A673 (cell line): ENCODE data around the gene SULT1A2. TPM values are rescaled to one million over a fixed set of nuclear protein-coding genes. Genes with fewer than 3 reads are reported as not detected.
"Not testable (repeated sequence)": the region's sequence is repeated elsewhere in the genome, so short reads cannot be mapped to it uniquely, and the experiment has no call there.

ENCODE experiments used
- BruUV-seq: library from RNA; stranded (reverse); fragments of 400-500 nt; replicated peaks from 2 replicates; lab custom pipeline; 2021; lab: Mats Ljungman, UMichigan
- CTCF ChIA-PET: fragments of 300-600 bp; sonication (Branson Sonifier 250); formaldehyde crosslinking; loops from one replicate; lab custom pipeline; 2022; ENCODE audit warnings: antibody characterized with exemption; lab: Charles Lee
- POLR2A ChIA-PET: fragments of 300-600 bp; sonication (Branson Sonifier 250); formaldehyde crosslinking; loops from one replicate; lab custom pipeline; 2022; ENCODE audit warnings: antibody characterized with exemption; ENCODE audit not compliant: low non-redundant PET; lab: Charles Lee
- DNase-seq: peaks from one replicate; pipeline ENCODE4 v3.0.0-alpha.2; 2015; ENCODE audit warnings: low spot score
- H3K27ac ChIP-seq: fragments of 200-600 bp; sonication (generic); 2 replicates; pipeline ENCODE4 v1.5.1; 2016; ENCODE audit warnings: mixed run types, low read depth, mild to moderate bottlenecking, mixed read lengths, antibody characterized with exemption, low read length; ENCODE audit not compliant: poor library complexity, severe bottlenecking
- H3K27me3 ChIP-seq: fragments of 200-600 bp; sonication (generic); replicated peaks from 2 replicates; pipeline ENCODE4 v1.6.1; 2017; ENCODE audit warnings: mixed run types, low read depth, mild to moderate bottlenecking, mixed read lengths, antibody characterized with exemption, low read length; ENCODE audit not compliant: insufficient read depth, poor library complexity
- H3K36me3 ChIP-seq: fragments of 200-600 bp; sonication (generic); 2 replicates; pipeline ENCODE4 v1.6.1; 2016; ENCODE audit warnings: mixed run types, mild to moderate bottlenecking, mixed read lengths, antibody characterized with exemption, low read length; ENCODE audit not compliant: insufficient read depth, poor library complexity, severe bottlenecking
- H3K4me1 ChIP-seq: fragments of 200-600 bp; sonication (generic); 2 replicates; pipeline ENCODE4 v1.6.1; 2017; ENCODE audit warnings: mixed run types, mild to moderate bottlenecking, mixed read lengths, antibody characterized with exemption, low read length; ENCODE audit not compliant: insufficient read depth, poor library complexity, severe bottlenecking
- H3K4me3 ChIP-seq: fragments of 200-600 bp; sonication (generic); 2 replicates; pipeline ENCODE4 v1.5.1; 2016; ENCODE audit warnings: low read depth, mixed run types, mild to moderate bottlenecking, mixed read lengths, low read length; ENCODE audit not compliant: poor library complexity, severe bottlenecking
- H3K9me3 ChIP-seq: fragments of 200-600 bp; sonication (generic); 2 replicates; pipeline ENCODE4 v1.6.1; 2016; ENCODE audit warnings: mixed run types, low read depth, mild to moderate bottlenecking, mixed read lengths, antibody characterized with exemption, low read length; ENCODE audit not compliant: poor library complexity, severe bottlenecking
- EZH2 ChIP-seq: fragments of 200-600 bp; sonication (generic); IDR thresholded peaks from 2 replicates; pipeline ENCODE4 v1.6.1; 2017; ENCODE audit warnings: borderline replicate concordance, low read depth, mild to moderate bottlenecking, mixed read lengths, antibody characterized with exemption, low read length; ENCODE audit not compliant: poor library complexity, severe bottlenecking
- intact Hi-C: fragments of 100-400 bp; cut with micrococcal nuclease; formaldehyde crosslinking; loops from one replicate; pipeline ENCODE4 v1.10.0; 2022; ENCODE audit not compliant: unreplicated experiment
- total RNA-seq: library from RNA; stranded (reverse); gene quantifications from 2 replicates; pipeline ENCODE4 v1.2.3, GENCODE V29; 2021
- TF ChIP-seq, protein P1 (sequence below): fragments of 300-800, 200-600 bp; sonication (generic); conservative IDR thresholded peaks from 2 replicates; pipeline ENCODE4 v1.5.1; 2017; ENCODE audit warnings: low read depth, mild to moderate bottlenecking, antibody characterized with exemption, low read length, moderate library complexity, mixed read lengths

Gene SULT1A2
- total RNA-seq, 1 experiment from 2014 or later, result 1.6 TPM

DNA sequence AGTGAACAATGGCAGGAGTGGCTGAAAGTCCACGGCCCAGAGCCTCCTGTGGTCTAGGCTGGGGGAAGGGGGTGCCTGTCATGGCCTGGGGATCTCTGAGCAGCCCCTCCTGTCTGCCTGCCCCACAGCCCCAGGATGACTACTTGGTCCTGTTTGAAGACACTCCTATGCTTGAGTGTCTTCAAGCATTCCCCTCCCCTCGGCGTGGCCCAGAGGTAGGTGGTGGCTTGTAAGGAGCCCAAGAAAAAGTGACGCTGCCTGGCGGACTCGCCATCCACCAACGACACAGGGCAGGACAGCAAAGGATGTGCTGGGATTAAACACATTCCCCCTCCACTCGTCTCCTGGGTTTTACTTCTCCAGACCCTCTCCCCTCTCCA is 7.3 kb upstream of the SULT1A2 start:
- Histone ChIP-seq H3K4me3 (no peak overlapping the region), H3K4me1 (no peaks in the 10 kb centered on the region), H3K27ac (no peak overlapping the region), H3K36me3 (no peaks in the 10 kb centered on the region), H3K27me3 (no peaks in the 10 kb centered on the region), H3K9me3 (no peaks in the 10 kb centered on the region)
- TF ChIP-seq, protein P1, sequence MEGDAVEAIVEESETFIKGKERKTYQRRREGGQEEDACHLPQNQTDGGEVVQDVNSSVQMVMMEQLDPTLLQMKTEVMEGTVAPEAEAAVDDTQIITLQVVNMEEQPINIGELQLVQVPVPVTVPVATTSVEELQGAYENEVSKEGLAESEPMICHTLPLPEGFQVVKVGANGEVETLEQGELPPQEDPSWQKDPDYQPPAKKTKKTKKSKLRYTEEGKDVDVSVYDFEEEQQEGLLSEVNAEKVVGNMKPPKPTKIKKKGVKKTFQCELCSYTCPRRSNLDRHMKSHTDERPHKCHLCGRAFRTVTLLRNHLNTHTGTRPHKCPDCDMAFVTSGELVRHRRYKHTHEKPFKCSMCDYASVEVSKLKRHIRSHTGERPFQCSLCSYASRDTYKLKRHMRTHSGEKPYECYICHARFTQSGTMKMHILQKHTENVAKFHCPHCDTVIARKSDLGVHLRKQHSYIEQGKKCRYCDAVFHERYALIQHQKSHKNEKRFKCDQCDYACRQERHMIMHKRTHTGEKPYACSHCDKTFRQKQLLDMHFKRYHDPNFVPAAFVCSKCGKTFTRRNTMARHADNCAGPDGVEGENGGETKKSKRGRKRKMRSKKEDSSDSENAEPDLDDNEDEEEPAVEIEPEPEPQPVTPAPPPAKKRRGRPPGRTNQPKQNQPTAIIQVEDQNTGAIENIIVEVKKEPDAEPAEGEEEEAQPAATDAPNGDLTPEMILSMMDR, result no peak
- intact Hi-C loops, result no loop called here
- ChIA-PET POLR2A (no interaction called here), CTCF (no interaction called here)
- DNase-seq, result no peak
- no TSS peak for BruUV-seq

DNA sequence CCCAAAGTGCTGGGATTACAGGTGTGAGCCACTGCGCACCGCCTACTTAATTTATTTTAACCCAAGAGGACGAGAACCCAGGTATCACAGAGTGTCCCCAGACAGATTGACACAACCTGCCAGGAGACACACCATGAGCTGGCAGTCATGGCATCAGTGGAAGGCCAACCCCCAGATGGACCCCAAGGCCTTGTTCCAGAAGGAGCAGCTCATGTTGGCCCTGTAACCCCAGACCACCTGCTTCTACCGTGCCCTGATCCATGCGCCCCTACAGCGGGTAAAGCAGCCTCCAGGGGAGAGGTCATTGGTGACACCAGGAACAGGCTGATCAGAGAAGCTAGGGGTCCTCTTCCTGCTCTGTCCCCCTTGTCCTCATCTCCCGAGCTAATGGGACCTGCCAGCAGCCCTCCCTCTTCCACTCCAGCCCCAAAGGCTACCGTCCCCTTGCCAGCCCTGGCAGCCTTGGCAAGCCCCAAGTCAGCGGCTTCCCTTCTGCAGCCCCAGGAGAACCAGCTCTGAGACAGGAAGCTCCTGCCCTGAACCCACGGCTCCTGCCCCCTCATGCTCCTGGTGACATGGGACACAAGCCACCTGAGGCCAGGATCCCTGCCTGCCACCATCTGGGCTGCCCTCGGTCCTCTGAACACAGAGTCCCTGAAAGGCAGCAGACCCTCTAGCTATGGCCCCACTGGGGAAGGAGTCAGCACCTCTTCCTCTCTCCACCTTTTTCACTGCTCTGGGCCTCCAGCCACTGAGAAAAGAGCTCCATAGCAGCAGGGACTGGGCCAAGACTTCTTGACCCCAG is 6.7 kb upstream of the SULT1A2 start:
- DNase-seq, result no peak
- POLR2A ChIA-PET, result no interaction called here
- H3K9me3 ChIP-seq, result no peaks in the 10 kb centered on the region
- no peaks in the 10 kb centered on the region for H3K36me3 ChIP-seq
- intact Hi-C loops, result no loop called here
- no peaks in the 10 kb centered on the region for H3K27me3 ChIP-seq
- BruUV-seq, result no TSS peak
- CTCF ChIA-PET, result no interaction called here
- TF ChIP-seq EZH2, result no peak
- TF ChIP-seq, protein P1, result no peak
- no peaks in the 10 kb centered on the region for H3K4me1 ChIP-seq
- no peak overlapping the region for H3K4me3 ChIP-seq
- no peak overlapping the region for H3K27ac ChIP-seq

DNA sequence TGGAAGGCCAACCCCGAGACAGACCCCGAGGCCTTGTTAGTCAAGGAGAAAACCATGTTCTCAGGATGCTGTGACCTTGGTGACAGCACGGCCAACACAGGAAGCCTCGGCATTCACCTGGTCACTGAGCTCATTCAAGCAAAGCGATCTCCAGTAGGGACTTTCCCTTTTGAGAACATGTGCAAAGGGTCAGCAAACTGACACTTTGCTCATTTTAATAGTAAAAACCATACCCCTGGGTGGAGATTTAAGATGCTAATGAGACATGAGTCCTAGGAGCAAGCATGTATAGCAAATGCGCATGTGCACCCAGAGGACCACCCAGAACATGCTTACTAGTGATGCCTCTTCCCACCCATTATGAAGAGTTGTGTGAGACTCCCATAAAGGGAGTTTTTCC is 5.7 kb upstream of the SULT1A2 start:
- H3K36me3 ChIP-seq, result no peaks in the 10 kb centered on the region
- CTCF ChIA-PET, result no interaction called here
- BruUV-seq, result no TSS peak
- peaks cover 5% of the 10 kb centered on the region for H3K4me1 ChIP-seq
- no peak overlapping the region for H3K4me3 ChIP-seq
- DNase-seq, result no peak
- no peaks in the 10 kb centered on the region for H3K27me3 ChIP-seq
- POLR2A ChIA-PET, result no interaction called here
- TF ChIP-seq, protein P1, result no peak
- TF ChIP-seq EZH2, result no peak
- no peak overlapping the region for H3K27ac ChIP-seq
- intact Hi-C loops, result no loop called here
- no peaks in the 10 kb centered on the region for H3K9me3 ChIP-seq

DNA sequence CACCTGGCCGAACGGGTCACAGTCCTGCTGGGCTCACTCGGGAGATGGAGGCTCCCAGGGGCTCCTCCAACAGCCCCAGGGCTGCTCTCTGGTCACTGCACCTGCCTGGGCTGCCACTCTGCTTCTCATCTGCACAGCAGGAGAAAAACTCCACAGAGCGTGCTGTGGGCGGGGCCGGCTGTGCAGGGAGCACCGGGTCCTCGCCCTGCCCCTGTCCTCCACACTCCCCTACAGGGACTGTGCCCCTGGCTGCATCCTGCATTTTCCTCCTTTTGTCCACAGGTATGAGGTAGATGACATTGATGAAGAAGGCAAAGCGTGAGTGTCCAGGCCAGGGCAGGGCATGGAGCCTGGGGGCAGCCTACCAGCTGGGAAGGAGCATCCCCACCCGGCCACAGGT is 5.2 kb upstream of the SULT1A2 start:
- BruUV-seq, H3K27me3 ChIP-seq, H3K4me1 ChIP-seq, POLR2A ChIA-PET, DNase-seq, H3K36me3 ChIP-seq, CTCF ChIA-PET, H3K4me3 ChIP-seq, H3K9me3 ChIP-seq, intact Hi-C loops, H3K27ac ChIP-seq: not testable (repeated sequence)

DNA sequence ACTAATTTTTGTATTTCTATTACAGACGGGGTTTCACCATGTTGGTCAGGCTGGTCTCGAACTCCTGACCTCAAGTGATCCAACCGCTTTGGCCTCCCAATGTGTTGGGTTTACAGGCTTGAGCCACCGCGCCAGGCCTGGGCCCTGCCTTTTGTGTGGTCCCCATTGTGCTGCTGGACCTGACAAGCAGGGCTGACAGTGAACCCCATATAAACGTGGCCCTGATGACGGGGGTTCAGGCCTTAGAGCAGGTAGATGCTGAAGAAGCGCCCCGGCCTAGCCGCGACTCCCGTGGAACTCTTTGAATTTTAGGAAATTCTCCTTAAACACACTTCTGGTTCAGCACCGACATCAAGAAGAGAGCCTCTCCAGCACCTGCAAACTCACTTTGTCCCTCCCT is 4.7 kb upstream of the SULT1A2 start:
- intact Hi-C loops, H3K4me3 ChIP-seq, BruUV-seq, H3K27ac ChIP-seq, H3K9me3 ChIP-seq, H3K27me3 ChIP-seq, DNase-seq, CTCF ChIA-PET, H3K36me3 ChIP-seq, H3K4me1 ChIP-seq, POLR2A ChIA-PET: not testable (repeated sequence)
